ENCODE measurements around the gene C1QTNF6.

GRCh38 chr22:37171662-37172061 is 16.4 kb downstream of the C1QTNF6 start:
- TF ChIP-seq CHD1 (IDR thresholded peaks at IDR 0.05; ENCODE audit: low read depth, low read length) (no peak), RFX5 (IDR thresholded peaks at IDR 0.05; ENCODE audit: low read depth, low read length) (no peak), MAFK (IDR thresholded peaks at IDR 0.05; ENCODE audit: low read depth, low read length) (no peak), MAZ (IDR thresholded peaks at IDR 0.05; ENCODE audit: borderline replicate concordance, low read depth, low read length) (no peak), SMC3 (IDR thresholded peaks at IDR 0.05; ENCODE audit: low read depth, low read length) (no peak), RCOR1 (IDR thresholded peaks at IDR 0.05; ENCODE audit: insufficient replicate concordance, low read length) (no peak), BHLHE40 (IDR thresholded peaks at IDR 0.05; ENCODE audit: low read depth, low read length) (no peak)
- TF ChIP-seq, protein P1, sequence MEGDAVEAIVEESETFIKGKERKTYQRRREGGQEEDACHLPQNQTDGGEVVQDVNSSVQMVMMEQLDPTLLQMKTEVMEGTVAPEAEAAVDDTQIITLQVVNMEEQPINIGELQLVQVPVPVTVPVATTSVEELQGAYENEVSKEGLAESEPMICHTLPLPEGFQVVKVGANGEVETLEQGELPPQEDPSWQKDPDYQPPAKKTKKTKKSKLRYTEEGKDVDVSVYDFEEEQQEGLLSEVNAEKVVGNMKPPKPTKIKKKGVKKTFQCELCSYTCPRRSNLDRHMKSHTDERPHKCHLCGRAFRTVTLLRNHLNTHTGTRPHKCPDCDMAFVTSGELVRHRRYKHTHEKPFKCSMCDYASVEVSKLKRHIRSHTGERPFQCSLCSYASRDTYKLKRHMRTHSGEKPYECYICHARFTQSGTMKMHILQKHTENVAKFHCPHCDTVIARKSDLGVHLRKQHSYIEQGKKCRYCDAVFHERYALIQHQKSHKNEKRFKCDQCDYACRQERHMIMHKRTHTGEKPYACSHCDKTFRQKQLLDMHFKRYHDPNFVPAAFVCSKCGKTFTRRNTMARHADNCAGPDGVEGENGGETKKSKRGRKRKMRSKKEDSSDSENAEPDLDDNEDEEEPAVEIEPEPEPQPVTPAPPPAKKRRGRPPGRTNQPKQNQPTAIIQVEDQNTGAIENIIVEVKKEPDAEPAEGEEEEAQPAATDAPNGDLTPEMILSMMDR (conservative IDR thresholded peaks at IDR 0.05; ENCODE audit: low read depth, low read length) = no peak
